Panc1 (cell line): ENCODE results near the gene ISLR.

Experiments used
- CTCF ChIP-seq: fragments of 450-650 bp; IDR thresholded peaks from 2 replicates; pipeline ENCODE4 v1.5.1; 2017; ENCODE audit warnings: mild to moderate bottlenecking
- POLR2AphosphoS5 ChIP-seq: IDR thresholded peaks from 2 replicates; pipeline ENCODE4 v1.6.1; 2012; ENCODE audit warnings: mild to moderate bottlenecking, low read depth, low read length, moderate library complexity
- SIN3A ChIP-seq: IDR thresholded peaks from 2 replicates; pipeline ENCODE4 v1.6.1; 2012; ENCODE audit warnings: low read depth, mild to moderate bottlenecking, low read length, moderate library complexity, borderline replicate concordance; ENCODE audit not compliant: insufficient read depth
- TF ChIP-seq, protein P1 (sequence below), 2 experiments: IDR thresholded peaks; 2 replicates each; pipeline ENCODE4 v1.6.1; 2011 to 2012; ENCODE audit warnings: low read depth in 2 of 2, control low read depth in 1 of 2, low read length in 1 of 2, mild to moderate bottlenecking in 1 of 2, moderate library complexity in 1 of 2; ENCODE audit not compliant: insufficient read depth in 1 of 2

- TF ChIP-seq CTCF (no peak), POLR2AphosphoS5 (no peak), SIN3A (no peak)
- TF ChIP-seq, protein P1, sequence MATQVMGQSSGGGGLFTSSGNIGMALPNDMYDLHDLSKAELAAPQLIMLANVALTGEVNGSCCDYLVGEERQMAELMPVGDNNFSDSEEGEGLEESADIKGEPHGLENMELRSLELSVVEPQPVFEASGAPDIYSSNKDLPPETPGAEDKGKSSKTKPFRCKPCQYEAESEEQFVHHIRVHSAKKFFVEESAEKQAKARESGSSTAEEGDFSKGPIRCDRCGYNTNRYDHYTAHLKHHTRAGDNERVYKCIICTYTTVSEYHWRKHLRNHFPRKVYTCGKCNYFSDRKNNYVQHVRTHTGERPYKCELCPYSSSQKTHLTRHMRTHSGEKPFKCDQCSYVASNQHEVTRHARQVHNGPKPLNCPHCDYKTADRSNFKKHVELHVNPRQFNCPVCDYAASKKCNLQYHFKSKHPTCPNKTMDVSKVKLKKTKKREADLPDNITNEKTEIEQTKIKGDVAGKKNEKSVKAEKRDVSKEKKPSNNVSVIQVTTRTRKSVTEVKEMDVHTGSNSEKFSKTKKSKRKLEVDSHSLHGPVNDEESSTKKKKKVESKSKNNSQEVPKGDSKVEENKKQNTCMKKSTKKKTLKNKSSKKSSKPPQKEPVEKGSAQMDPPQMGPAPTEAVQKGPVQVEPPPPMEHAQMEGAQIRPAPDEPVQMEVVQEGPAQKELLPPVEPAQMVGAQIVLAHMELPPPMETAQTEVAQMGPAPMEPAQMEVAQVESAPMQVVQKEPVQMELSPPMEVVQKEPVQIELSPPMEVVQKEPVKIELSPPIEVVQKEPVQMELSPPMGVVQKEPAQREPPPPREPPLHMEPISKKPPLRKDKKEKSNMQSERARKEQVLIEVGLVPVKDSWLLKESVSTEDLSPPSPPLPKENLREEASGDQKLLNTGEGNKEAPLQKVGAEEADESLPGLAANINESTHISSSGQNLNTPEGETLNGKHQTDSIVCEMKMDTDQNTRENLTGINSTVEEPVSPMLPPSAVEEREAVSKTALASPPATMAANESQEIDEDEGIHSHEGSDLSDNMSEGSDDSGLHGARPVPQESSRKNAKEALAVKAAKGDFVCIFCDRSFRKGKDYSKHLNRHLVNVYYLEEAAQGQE (IDR thresholded peaks at IDR 0.05; ENCODE audit: insufficient read depth in 1 of 2, low read depth in 2 of 2, low read length in 1 of 2), result no peak
Measured at GRCh38 chr15:74172701-74173379, 670 bp upstream of the ISLR start.
